ENCODE measurements around the gene ISYNA1. TPM values are rescaled to one million over a fixed set of nuclear protein-coding genes. Genes with fewer than 3 reads are reported as not detected.
A peak's percentile ranks its signal among the peaks of the same experiment; 100 is the strongest.

Gene ISYNA1
- polyA plus RNA-seq, 1 experiment: 27.0 TPM

DNA sequence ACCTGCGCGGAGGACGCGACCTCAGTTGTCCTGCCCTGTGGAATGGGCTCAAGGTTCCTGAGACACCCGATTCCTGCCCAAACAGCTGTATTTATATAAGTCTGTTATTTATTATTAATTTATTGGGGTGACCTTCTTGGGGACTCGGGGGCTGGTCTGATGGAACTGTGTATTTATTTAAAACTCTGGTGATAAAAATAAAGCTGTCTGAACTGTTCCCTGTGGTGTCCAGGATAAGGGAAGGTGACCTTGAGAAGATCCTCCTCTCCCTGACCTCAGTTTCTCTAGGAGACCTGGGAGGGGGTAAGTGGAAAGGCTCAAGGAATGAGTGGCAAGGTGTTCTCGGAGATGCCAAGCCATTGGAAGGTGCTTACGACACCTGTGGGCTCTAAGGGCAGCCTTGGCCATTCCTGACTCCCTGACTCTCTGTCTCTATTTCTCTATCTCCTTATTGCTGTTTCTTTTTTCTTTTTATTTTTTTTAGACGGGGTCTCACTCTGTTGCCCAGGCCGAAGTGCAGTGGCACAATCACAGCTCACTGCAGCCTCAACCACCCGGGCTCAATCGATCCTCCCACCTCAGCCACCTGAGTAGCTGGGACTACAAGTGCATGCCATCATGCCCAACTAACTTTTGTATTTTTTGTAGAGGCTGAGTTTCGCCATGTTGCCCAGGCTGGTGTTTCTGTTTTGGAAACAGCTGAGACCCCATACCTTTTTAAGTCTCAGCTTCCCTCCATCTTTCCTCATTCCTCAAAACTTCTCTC, 48.8 kb downstream of the ISYNA1 start:
- ChIA-PET CTCF (interaction anchor here (0.8 to 6.2 kb wide), 20 partner anchors 9 to 113 kb away, joined by 3 to 101 read pairs (median 7); partner anchors contain the start of genes JUND, LRRC25 and SSBP4), POLR2A (no interaction called here)
- TF ChIP-seq CTCF (IDR thresholded peaks at IDR 0.05; ENCODE audit: insufficient read depth, low read depth, low read length): no peak
- Histone ChIP-seq H3K4me3 (ENCODE audit: low read depth, low read length) (peak overlapping the region; percentile 81), H3K36me3 (ENCODE audit: control insufficient read depth, insufficient read depth, low read length) (peaks cover 16% of the 10 kb centered on the region), H3K27me3 (ENCODE audit: control insufficient read depth, insufficient read depth, low read length) (no peaks in the 10 kb centered on the region)
- no peak for DNase-seq (ENCODE audit: low read depth)

GRCh38 chr19:18388100-18388959, 49.6 kb downstream of the ISYNA1 start:
- H3K27me3 ChIP-seq (ENCODE audit: control insufficient read depth, insufficient read depth, low read length): no peaks in the 10 kb centered on the region
- ChIA-PET CTCF (interaction anchor here (0.7 to 6.2 kb wide), 27 partner anchors 8 to 201 kb away, joined by 3 to 101 read pairs (median 6); partner anchors contain the start of genes JUND, LRRC25 and SSBP4), POLR2A (interaction anchor here (0.6 kb wide), 1 partner anchor 37 kb away, joined by 5 read pairs; no protein-coding TSS in a partner anchor)
- peak; percentile 76 for TF ChIP-seq CTCF (IDR thresholded peaks at IDR 0.05; ENCODE audit: insufficient read depth, low read depth, low read length)
- peak overlapping the region; percentile 81 for H3K4me3 ChIP-seq (ENCODE audit: low read depth, low read length)
- H3K36me3 ChIP-seq (ENCODE audit: control insufficient read depth, insufficient read depth, low read length): peaks cover 16% of the 10 kb centered on the region
- DNase-seq (ENCODE audit: low read depth): no peak

GRCh38 chr19:18386543-18387271, 51.2 kb downstream of the ISYNA1 start:
- ChIA-PET CTCF (interaction anchor here (0.7 to 6.2 kb wide), 11 partner anchors 7 to 108 kb away, joined by 3 to 101 read pairs (median 10); partner anchors contain the start of genes LRRC25 and SSBP4), POLR2A (interaction anchor here (0.6 kb wide), 1 partner anchor 61 kb away, joined by 7 read pairs; no protein-coding TSS in a partner anchor)
- DNase-seq (ENCODE audit: low read depth): no peak
- Histone ChIP-seq H3K4me3 (ENCODE audit: low read depth, low read length) (peak overlapping the region; percentile 81), H3K36me3 (ENCODE audit: control insufficient read depth, insufficient read depth, low read length) (peaks cover 16% of the 10 kb centered on the region), H3K27me3 (ENCODE audit: control insufficient read depth, insufficient read depth, low read length) (no peaks in the 10 kb centered on the region)
- no peak for TF ChIP-seq CTCF (IDR thresholded peaks at IDR 0.05; ENCODE audit: insufficient read depth, low read depth, low read length)

DNA sequence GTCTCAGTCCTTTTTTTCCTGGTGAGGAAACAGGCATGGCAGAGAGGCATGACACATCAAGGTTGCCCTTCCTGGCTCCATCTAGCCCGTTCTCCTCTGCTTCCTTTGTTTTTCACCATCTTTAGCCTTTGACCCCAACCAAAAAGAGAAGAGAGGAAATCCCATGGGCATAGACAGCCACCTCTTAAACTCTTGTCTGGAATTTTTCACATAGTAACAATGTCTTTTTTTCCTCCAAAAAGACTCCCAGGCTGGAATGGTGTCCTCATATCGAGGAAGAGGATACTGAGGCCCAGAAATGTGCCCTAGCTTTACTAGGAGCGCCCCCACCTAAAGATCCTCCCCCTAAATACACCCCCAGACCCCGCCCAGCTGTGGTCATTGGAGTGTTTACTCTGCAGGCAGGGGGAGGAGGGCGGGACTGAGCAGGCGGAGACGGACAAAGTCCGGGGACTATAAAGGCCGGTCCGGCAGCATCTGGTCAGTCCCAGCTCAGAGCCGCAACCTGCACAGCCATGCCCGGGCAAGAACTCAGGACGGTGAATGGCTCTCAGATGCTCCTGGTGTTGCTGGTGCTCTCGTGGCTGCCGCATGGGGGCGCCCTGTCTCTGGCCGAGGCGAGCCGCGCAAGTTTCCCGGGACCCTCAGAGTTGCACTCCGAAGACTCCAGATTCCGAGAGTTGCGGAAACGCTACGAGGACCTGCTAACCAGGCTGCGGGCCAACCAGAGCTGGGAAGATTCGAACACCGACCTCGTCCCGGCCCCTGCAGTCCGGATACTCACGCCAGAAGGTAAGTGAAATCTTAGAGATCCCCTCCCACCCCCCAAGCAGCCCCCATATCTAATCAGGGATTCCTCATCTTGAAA, 52.0 kb downstream of the ISYNA1 start, which contains the start of gene GDF15:
Gene GDF15, plus strand, starts transcription at position 484 of the 868 bp plus-strand sequence. Its CDS starts 32 bp downstream, at position 516.
- CTCF ChIA-PET: interaction anchor here (0.7 to 6.2 kb wide), 12 partner anchors 10 to 121 kb away, joined by 3 to 101 read pairs (median 4); partner anchors contain the start of genes LRRC25 and SSBP4
- DNase-seq (ENCODE audit: low read depth): peak; percentile 59
- H3K4me3 ChIP-seq (ENCODE audit: low read depth, low read length): peak within 1 kb of the TSS; percentile 81
- TF ChIP-seq CTCF (IDR thresholded peaks at IDR 0.05; ENCODE audit: insufficient read depth, low read depth, low read length): peak; percentile 89
- POLR2A ChIA-PET: interaction anchor here (0.6 to 0.8 kb wide), 2 partner anchors 57 to 60 kb away, joined by 3 to 7 read pairs; no protein-coding TSS in a partner anchor
- no peaks in the 10 kb centered on the region for H3K27me3 ChIP-seq (ENCODE audit: control insufficient read depth, insufficient read depth, low read length)
- peaks cover 16% of the 10 kb centered on the region for H3K36me3 ChIP-seq (ENCODE audit: control insufficient read depth, insufficient read depth, low read length)
